ENCODE measurements around the gene ELOVL5.

ELOVL5 gene

GRCh38 chr6:53281518-53282215 lies 67.1 kb downstream of the ELOVL5 start:
- peak overlapping the region; percentile 32; the same call in 1 of the 2 replicates for H3K9ac ChIP-seq (ENCODE audit: low read length)
- peak overlapping the region; percentile 88 for H3K4me2 ChIP-seq (ENCODE audit: low read length)
- H3K79me2 ChIP-seq (ENCODE audit: low read length), result peaks cover 28% of the 10 kb centered on the region
- no peaks in the 10 kb centered on the region for H3K9me3 ChIP-seq (ENCODE audit: insufficient read depth, low read length)
- peaks cover 41% of the 10 kb centered on the region for H4K20me1 ChIP-seq (ENCODE audit: insufficient read depth, low read length)
- peaks cover 28% of the 10 kb centered on the region for H3K36me3 ChIP-seq (replicated peaks; ENCODE audit: low read depth, low read length)
- H3K27me3 ChIP-seq (ENCODE audit: low read depth, low read length), result no peaks in the 10 kb centered on the region
- peak overlapping the region; percentile 35 for H3K27ac ChIP-seq (ENCODE audit: low read length)
- peaks cover 68% of the 10 kb centered on the region for H3K4me1 ChIP-seq (ENCODE audit: low read length)
- no peak for TF ChIP-seq CTCF (IDR thresholded peaks at IDR 0.05; ENCODE audit: low read depth, low read length)
- no peak for TF ChIP-seq EZH2phosphoT487 (IDR thresholded peaks at IDR 0.05; ENCODE audit: low read depth)
- H3K4me3 ChIP-seq (ENCODE audit: low read length), result peak overlapping the region; percentile 55
- no peak overlapping the region for H2AFZ ChIP-seq (ENCODE audit: low read depth, low read length)

GRCh38 chr6:53280207-53280606 lies 68.5 kb downstream of the ELOVL5 start:
- H3K79me2 ChIP-seq (ENCODE audit: low read length), result peaks cover 28% of the 10 kb centered on the region
- TF ChIP-seq CTCF (IDR thresholded peaks at IDR 0.05; ENCODE audit: low read depth, low read length) (no peak), EZH2phosphoT487 (IDR thresholded peaks at IDR 0.05; ENCODE audit: low read depth) (no peak)
- peak overlapping the region; percentile 55; the same call in 1 of the 2 replicates for H3K4me3 ChIP-seq (ENCODE audit: low read length)

GRCh38 chr6:53279293-53279692 lies 69.5 kb downstream of the ELOVL5 start:
- H3K27me3 ChIP-seq (ENCODE audit: low read depth, low read length), result no peaks in the 10 kb centered on the region
- no peak overlapping the region for H3K4me2 ChIP-seq (ENCODE audit: low read length)
- H3K4me1 ChIP-seq (ENCODE audit: low read length), result peaks cover 48% of the 10 kb centered on the region
- TF ChIP-seq EZH2phosphoT487 (IDR thresholded peaks at IDR 0.05; ENCODE audit: low read depth) (no peak), CTCF (IDR thresholded peaks at IDR 0.05; ENCODE audit: low read depth, low read length) (no peak)
- no peak overlapping the region for H3K9ac ChIP-seq (ENCODE audit: low read length)
- peaks cover 41% of the 10 kb centered on the region for H4K20me1 ChIP-seq (ENCODE audit: insufficient read depth, low read length)
- H3K27ac ChIP-seq (ENCODE audit: low read length), result no peak overlapping the region
- no peak overlapping the region for H3K4me3 ChIP-seq (ENCODE audit: low read length)
- peaks cover 28% of the 10 kb centered on the region for H3K79me2 ChIP-seq (ENCODE audit: low read length)
- H3K9me3 ChIP-seq (ENCODE audit: insufficient read depth, low read length), result no peaks in the 10 kb centered on the region
- no peak overlapping the region for H2AFZ ChIP-seq (ENCODE audit: low read depth, low read length)
- peaks cover 38% of the 10 kb centered on the region for H3K36me3 ChIP-seq (replicated peaks; ENCODE audit: low read depth, low read length)

More at GRCh38 chr6:53280207-53280606, 68.5 kb downstream of the ELOVL5 start:
- Histone ChIP-seq H3K4me2 (ENCODE audit: low read length) (peak overlapping the region; percentile 88), H3K36me3 (replicated peaks; ENCODE audit: low read depth, low read length) (peaks cover 29% of the 10 kb centered on the region), H2AFZ (ENCODE audit: low read depth, low read length) (no peak overlapping the region), H3K27me3 (ENCODE audit: low read depth, low read length) (no peaks in the 10 kb centered on the region), H3K9ac (ENCODE audit: low read length) (no peak overlapping the region), H3K4me1 (ENCODE audit: low read length) (peaks cover 57% of the 10 kb centered on the region), H3K27ac (ENCODE audit: low read length) (peak overlapping the region; percentile 4; the same call in 1 of the 2 replicates), H3K9me3 (ENCODE audit: insufficient read depth, low read length) (no peaks in the 10 kb centered on the region), H4K20me1 (ENCODE audit: insufficient read depth, low read length) (peaks cover 41% of the 10 kb centered on the region)

GRCh38 chr6:53273370-53273769 lies 75.4 kb downstream of the ELOVL5 start:
- no peaks in the 10 kb centered on the region for H3K9me3 ChIP-seq (ENCODE audit: insufficient read depth, low read length)
- H3K27me3 ChIP-seq (ENCODE audit: low read depth, low read length), result no peaks in the 10 kb centered on the region
- H3K79me2 ChIP-seq (ENCODE audit: low read length), result no peaks in the 10 kb centered on the region
- H3K4me3 ChIP-seq (ENCODE audit: low read length), result no peak overlapping the region
- H3K4me1 ChIP-seq (ENCODE audit: low read length), result no peaks in the 10 kb centered on the region
- peaks cover 4% of the 10 kb centered on the region; the same call in 1 of the 2 replicates for H4K20me1 ChIP-seq (ENCODE audit: insufficient read depth, low read length)
- H3K9ac ChIP-seq (ENCODE audit: low read length), result no peak overlapping the region
- TF ChIP-seq CTCF (IDR thresholded peaks at IDR 0.05; ENCODE audit: low read depth, low read length) (no peak), EZH2phosphoT487 (IDR thresholded peaks at IDR 0.05; ENCODE audit: low read depth) (no peak)
- H3K36me3 ChIP-seq (replicated peaks; ENCODE audit: low read depth, low read length), result peaks cover 57% of the 10 kb centered on the region
- H3K27ac ChIP-seq (ENCODE audit: low read length), result no peak overlapping the region
- H3K4me2 ChIP-seq (ENCODE audit: low read length), result no peak overlapping the region
- no peak overlapping the region for H2AFZ ChIP-seq (ENCODE audit: low read depth, low read length)

Data from OCI-LY3 (cell line).